ENCODE data around the gene TFF1.

Gene TFF1

GRCh38 chr21:42358937-42359336, 7.4 kb downstream of the TFF1 start:
- no peak for DNase-seq

- no peak for DNase-seq
Measured at GRCh38 chr21:42358261-42358660, 8.1 kb downstream of the TFF1 start.

- DNase-seq, result no peak
Measured at GRCh38 chr21:42357307-42357706, 9.0 kb downstream of the TFF1 start.

GRCh38 chr21:42356650-42357049, 9.7 kb downstream of the TFF1 start:
- no peak for DNase-seq

- DNase-seq, result no peak
Measured at GRCh38 chr21:42356046-42356445, 10.3 kb downstream of the TFF1 start.

GRCh38 chr21:42353623-42354022, 12.7 kb downstream of the TFF1 start:
- no peak for DNase-seq

- no peak for DNase-seq
Measured at GRCh38 chr21:42352441-42353095, 13.8 kb downstream of the TFF1 start.

GRCh38 chr21:42351626-42352440, 14.5 kb downstream of the TFF1 start:
- DNase-seq, result no peak

GRCh38 chr21:42350927-42351426, 15.4 kb downstream of the TFF1 start, which contains the start of gene TFF2:
TSS of gene TFF2 (minus strand) at chr21:42350994. CDS start at chr21:42350957, 37 bp downstream.
- no peak for DNase-seq

- DNase-seq, result no peak
Measured at GRCh38 chr21:42350318-42350910, 15.9 kb downstream of the TFF1 start.

- no peak for DNase-seq
Measured at GRCh38 chr21:42349420-42350317, 16.7 kb downstream of the TFF1 start.

GRCh38 chr21:42348762-42349161, 17.6 kb downstream of the TFF1 start:
- DNase-seq, result no peak

- no peak for DNase-seq
Measured at GRCh38 chr21:42347601-42348327, 18.6 kb downstream of the TFF1 start.

GRCh38 chr21:42346866-42347600, 19.3 kb downstream of the TFF1 start:
- no peak for DNase-seq

- no peak for DNase-seq
Measured at GRCh38 chr21:42346441-42346840, 19.9 kb downstream of the TFF1 start.

- DNase-seq, result no peak
Measured at GRCh38 chr21:42344631-42345030, 21.7 kb downstream of the TFF1 start.

- no peak for DNase-seq
Measured at GRCh38 chr21:42343963-42344510, 22.3 kb downstream of the TFF1 start.

GRCh38 chr21:42343556-42343955, 22.8 kb downstream of the TFF1 start:
- no peak for DNase-seq

- no peak for DNase-seq
Measured at GRCh38 chr21:42343101-42343500, 23.2 kb downstream of the TFF1 start.

GRCh38 chr21:42341776-42342542, 24.4 kb downstream of the TFF1 start:
- DNase-seq, result no peak

Data from central memory CD4-positive, alpha-beta T cell (primary cell).